ENCODE results near the gene PNRC2.
A peak's percentile ranks its signal among the peaks of the same experiment; 100 is the strongest.

Gene PNRC2, protein sequence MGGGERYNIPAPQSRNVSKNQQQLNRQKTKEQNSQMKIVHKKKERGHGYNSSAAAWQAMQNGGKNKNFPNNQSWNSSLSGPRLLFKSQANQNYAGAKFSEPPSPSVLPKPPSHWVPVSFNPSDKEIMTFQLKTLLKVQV

DNA sequence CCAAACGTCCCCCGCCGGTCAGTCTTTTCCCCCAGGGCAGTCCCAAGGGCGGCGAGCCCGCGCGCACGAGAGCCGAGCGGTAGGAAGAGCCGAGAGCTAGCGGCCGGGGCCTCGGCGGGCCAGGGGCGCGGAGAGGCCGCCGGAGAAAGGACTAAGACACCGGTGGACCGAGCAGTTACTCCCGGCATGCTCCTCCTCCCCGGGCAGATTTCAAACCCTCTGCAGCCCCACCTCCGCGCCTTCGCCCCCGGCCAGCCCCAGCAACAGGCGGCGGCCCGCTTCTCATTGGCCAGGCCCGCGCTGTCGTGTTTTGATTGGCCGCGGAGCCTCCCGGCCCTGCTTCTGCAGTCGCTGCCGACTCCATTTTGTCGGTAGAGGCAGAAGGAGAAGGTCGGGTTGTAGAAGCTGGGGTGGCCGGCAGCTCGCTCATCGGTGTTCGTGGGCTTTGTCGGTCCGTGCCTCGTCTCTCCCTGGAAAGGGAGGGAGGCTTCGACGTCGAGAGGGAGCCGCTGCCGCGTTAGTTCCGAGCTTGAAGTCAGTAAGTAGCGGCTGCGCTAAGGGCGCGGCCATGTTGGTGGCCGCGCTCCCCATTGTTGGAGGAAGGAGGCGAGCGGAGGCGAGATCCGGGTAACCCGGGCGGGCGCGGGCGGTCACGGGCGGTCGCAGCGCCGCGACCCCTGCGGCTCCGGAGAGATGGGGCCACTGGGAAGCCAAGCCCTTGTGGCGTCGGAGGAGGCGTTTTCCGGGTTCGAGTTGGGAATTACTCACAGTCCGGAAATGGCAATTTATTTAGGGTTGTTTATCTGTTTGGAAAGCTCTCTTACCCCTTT, at the start of gene PNRC2:
PNRC2 (plus strand) TSS at position 368 of the 830 bp plus-strand sequence. CDS start 1,630 bp downstream, outside the sequence.
- peak; percentile 95 to 97 for DNase-seq

DNA sequence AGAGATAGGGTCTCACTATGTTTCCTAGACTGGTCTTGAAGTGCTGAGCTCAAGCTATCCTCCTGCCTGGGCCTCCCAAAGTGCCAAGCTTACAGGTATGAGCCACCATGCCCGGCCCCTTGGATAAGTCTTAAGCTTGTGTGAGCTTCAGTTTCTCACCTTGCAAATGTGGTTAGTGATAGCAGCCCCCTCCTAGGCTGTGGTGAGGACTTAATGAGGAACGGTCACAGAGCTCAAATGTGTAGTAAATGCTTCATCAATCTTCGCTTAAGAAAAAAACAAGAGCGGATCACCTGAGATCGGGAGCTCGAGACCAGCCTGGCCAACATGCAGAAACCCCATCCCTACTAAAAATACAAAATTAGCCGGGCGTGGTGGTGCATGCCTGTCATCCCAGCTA, 49.5 kb upstream of the PNRC2 start:
- DNase-seq = no peak

DNA sequence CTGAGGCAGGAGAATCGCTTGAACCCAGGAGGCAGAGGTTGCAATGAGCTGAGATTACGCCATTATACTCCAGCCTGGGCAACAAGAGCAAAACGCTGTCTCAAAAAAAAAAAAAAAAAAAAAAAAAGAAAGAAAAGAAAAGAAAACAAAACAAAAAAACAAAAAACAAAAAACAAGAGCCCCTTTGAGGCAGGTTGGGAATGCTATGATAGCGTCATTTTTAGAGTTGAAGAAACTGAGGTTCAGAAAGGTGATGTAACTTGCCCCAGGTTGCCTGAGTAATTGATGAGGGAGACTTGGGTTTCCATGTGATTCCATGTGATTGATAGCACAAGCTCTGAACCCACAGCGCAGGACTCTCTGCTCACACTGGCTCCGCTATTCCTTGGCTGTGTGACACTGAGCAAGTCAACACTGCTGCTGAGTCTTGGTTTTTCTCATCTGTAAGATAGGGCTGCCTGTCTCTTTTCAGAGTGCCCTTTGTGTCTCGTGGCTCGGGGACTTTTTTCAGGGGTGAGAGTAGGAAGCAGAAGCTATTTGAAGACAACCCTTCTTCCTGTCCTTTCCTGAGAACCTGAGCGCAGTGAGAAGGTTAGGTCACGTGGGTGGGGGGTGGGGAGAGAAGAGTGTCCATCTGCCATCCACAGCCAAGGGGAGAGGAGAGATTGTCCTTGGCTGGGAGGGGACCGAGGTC, 48.9 kb upstream of the PNRC2 start:
- DNase-seq = no peak

DNA sequence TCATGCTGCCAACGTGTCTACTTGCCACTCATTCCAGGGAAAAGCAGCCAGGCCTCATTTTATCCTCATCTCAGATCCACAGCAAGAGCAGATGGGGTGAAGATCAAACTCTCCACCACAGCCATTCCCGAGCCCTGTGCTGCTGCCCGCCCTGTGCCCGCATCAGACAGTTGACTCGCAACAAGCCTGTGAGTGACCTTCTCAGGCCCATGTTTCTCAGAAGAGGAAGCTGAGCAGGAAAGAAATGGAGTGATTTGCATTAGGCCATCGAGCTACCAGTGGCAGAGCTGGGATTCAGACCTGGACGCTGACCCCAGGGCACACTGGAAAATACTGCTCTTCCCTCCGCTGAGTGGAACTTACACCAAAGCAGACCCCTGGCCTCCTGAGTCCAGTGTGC, 47.7 kb upstream of the PNRC2 start:
- no peak for DNase-seq

DNA sequence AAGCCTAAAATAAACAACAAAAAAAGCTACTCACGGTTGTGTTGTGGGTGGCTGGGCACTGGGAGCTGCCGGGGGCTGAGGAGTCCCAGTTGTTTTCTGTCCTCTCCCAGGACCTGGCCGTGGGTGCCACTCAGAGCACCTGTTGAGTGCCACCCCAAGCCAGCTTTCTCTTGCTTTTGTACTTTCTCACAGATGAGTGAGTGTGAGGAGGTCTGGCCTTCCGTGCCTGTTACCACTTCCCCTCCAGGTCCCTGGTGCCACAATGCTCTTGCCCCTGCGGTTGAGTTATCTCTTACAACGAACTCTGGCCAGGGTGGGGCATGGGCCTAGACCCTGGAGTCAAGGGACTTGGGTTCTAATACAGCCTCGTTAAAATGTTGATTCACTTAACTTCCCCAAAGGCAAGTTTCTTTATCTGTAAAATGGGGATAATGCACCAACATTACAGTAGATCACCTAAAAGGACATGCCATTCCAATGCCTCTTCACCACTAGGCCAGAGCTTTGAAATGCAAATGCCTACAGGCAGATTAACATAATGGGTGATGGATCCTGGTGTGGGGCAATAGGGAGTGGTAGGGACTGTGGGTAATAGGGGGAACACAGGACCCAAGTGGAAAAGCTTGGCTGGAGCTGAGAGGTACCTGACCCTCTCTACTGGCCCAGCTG, 46.3 kb upstream of the PNRC2 start, which contains the start of gene CNR2:
CNR2 (minus strand) TSS at position 151 of the 669 bp plus-strand sequence. CDS start 37,745 bp downstream, outside the sequence.
- peak in 1 of 2 experiments; percentile 25 for DNase-seq

DNA sequence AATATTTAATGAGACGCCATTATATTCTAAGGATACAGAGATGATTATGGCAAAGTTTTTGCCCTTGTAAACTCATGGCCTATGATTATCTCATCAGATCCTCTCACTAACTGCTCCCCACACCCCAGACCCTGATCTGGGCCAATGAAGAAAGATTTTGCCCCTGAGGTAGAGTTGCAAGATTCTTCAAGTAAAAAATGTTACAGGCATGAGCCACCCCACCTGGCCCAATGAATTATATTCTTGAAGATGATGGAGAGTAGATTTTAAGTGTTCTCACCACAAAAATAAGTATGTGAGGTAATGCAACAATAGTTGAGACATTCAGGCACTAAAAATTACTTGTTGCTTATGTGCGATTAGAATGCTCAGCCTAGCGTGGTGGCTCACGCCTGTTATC, 44.7 kb upstream of the PNRC2 start:
- DNase-seq = no peak

DNA sequence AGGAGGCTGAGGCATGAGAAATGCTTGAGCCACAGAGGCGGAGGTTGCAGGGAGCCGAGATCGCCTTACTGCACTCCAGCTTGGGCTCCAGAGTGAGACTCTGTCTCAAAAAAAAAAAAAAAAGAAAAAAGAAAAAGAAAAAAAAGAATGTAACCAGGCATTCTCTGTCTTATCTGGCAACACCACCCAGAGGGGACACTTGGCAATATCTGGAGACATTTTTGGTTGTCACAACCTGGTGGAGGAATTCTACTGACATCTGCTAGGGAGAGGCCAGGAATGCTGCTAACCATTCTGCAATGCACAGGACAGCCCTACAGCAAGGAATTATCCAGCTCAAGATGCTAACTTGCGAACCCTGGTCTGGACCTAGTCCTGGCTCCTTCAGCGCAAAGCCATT, 44.2 kb upstream of the PNRC2 start:
- DNase-seq = no peak

DNA sequence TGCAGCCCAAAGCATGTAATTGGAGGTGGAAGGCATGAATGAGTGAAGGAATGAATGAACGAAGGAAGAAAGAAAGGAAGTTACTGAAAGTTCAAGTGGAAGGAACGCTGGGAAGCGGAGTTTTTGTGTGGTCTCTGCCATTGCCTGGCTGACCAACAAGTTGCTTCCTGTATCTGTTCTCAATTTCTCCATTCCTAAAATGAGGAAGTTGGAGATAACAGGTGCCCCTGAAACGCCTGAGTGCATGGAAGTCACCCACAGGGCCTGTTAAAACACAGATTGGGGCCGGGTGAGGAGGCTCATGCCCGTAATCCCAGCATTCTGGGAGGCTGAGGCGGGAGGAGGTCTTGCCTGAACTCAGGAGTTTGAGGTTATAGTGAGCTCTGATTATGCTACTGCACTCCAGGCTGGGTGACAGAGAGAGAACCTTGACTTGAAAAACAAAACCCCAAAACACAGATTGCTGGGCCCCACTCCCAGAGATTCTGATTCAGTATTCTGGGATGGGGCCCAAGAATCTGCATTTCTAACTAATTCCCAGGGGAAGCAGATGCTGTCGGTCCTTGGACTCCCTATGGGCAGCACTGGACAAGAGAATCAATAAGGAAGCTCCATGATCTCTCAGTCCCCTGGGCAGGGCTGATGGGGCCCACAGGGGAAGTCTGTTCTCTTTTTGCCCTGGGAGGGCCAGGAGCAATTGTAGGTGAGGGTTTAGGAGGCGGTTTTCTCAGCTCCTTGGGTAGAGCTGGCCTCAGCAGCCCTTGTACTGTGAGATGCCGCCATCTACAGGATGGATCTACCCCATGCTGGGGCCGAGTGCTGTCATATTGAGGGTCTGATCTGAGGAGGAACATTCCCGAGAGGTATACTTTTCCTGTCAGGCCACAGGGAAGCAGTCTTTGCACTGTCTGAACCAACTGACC, 43.2 kb upstream of the PNRC2 start:
- peak; percentile 62 to 70 for DNase-seq

DNA sequence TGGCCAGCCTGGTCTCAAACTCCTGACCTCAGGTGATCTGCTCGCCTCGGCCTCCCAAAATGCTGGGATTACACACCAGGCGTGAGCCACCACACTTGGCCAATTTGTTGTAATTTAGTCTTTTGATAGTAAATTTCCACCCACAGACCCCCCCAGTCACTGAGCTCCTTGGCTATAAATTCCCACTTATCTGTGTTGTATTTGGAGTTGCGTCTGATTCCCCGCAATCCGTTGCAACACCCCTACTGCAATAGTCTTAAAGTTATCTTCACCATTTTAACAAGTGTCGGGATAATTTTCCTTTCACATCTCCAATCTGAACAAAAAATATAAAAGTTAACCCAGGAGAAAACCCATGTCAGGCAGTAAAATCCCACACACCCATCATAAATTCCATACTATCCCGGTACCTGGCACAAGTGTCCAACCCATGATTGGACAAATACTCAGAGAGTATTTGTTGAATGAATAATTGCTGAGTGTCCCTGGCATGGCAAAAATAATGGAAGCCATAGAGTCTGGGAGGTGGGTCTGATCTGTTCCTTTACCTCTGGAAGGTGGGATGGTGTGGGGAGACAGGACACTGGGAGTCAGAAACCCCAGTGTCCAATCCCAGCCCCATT, 37.2 kb upstream of the PNRC2 start:
- DNase-seq = no peak

DNA sequence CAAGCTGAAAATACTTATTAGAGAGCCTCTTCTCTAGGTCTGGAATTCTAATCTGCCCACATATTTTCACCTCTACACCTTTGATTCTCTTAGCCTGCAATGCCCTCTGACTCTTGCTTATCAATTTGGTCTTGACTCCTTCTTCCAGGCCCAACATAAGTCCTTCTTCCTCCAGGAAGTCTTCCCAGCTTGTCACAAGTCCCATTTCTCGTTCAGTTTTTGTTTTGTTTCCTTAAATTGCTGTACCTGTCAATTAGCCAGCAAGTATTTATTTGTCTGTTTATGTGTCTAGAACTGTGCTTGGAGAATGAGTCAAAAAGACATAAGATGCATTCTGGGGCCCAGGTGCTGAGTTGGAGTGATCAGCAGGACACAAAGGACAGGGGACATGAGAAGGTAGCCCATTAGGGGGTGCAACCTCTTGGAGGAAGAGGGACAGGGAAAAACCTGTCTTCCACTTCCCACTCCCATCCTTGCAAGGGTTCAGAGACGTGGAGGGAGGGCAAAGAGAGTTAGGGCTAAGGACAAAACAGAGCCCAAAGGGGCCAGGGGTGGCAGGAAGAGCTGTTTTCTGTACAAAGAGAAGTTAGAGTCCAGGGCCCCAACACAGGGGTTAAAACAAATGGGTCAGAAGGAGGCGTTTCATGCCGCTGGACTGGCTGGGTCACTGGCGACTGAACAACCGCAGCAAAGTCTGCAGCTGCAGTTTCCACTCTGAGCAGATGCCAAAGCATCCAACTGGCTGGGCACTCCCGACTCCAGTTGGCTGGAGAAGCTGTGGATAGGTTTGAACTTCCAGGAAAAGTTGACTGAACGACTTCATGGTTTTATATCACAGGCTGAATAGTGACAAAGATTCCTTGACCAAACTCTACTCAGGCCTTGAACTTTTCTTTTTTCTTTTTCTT, 35.8 kb upstream of the PNRC2 start:
- DNase-seq = no peak

DNA sequence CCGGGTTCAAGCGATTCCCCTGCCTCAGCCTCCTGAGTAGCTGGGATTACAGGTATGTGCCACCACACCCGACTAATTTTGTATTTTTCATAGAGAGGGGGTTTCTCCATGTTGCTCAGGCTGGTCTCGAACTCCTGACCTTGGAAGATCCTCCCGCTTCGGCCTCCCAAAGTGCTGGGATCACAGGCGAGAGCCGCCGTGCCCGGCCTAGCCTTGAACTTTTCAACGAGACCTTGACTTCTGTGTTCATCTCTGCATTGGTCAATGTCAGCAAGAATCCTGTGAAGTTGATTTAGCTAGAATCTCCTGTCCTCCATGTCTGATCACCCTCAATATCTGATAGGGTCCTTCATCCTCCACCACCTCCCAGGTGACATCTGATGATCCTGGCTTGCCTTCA, 35.0 kb upstream of the PNRC2 start:
- DNase-seq = no peak

DNA sequence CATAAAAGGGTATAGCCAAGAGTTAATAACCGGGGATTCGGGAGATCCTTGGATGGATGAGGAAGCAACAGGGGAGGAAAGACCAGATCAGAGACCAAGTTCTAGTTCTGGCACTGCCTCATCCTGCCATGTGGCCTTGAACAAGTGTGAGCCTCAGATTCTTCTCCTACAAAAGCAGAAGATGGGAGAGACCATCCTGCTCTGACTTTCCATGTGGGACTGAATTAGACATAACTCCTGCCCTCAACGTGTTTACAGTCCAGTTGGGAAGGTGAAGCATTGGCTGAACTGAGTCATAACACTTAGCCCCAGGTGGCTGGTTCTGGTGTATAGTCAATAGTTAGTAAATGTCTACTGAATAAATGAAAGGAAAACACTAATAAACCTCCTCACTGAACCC, 34.3 kb upstream of the PNRC2 start:
- DNase-seq = no peak

DNA sequence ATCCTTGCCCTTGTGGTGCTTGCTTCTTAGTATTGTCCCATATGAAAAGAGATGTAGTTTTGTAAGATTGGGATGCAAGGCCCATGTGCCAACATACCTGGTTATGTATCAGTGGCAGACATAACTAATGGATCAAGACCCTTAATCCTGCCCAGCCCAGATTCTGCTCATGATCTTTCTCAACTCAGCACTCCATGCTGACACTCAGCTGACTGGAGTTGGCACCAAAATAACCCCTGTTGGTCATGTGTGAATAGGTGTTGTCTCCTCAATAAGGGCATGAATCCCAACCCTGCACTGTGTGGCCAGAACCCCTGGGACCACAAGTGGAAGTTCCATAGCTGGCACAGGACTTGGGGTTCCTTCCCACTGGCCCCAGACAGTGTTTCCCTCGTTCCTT, 32.5 kb upstream of the PNRC2 start:
- DNase-seq = no peak

DNA sequence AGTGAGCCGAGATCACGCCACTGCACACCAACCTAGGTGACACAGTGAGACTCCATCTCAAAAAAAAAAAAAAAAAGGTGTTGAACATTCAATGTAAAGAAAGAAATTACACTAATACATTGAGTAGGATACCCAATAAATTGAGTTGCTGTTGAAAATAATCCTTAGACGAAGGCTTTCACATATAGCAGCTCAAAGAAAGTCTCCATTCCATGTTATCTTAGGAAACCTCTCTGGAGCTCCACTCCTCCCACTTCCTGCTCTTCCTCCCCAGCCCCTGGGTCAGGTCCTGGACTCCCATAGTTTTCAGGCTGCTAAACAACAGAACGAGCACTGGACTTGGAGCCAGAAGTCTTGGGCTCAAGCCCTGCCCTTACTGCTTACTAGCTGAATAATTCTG, 30.8 kb upstream of the PNRC2 start:
- DNase-seq = no peak

DNA sequence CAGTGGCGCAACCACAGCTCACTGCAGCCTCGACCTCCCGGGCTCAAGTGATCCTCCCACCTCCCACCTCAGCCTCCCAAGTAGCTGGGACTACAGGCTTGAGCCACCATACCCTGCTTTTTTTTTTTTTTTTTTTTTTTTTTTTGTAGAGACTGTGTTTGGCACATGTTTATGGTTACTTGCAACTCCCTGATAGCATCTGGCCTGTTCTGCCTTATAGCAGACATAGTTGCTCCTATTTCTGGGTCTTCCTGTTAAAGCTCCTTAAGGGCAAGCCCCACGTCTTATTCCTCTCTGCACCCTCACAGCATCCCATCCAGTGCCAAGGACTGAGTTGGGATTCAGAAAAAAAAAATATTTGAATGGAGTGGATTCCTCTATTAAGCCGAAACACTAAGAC, 29.4 kb upstream of the PNRC2 start:
- no peak for DNase-seq

DNA sequence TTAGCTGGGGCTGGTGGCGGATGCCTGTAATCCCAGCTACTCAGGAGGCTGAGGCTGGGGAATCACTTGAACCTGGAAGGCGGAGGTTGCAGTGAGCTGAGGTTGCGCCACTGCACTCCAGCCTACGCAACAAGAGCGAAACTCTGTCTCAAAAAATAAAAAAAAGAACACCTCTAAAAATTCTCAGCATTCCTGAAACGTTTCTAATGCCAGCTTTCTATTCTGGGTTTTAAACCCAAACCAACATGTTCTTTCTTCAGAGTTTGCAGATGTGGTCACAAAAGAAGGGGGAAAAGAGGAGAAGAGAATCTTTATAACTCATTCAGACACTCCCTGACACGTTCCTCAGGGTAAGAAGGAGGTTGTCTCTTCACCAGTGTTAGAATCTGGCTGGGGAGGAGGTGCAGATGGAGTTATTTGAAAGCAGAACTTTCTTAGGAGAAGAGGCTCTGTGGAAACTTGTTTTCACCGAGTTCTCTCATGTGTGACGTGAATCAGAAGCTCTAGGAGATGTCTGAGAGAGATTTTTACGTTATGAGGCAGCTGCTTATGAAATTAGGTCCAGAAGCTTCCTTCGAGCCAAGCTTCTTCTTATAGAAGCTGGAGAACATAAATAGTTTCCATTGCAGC, 28.7 kb upstream of the PNRC2 start:
- DNase-seq = no peak

DNA sequence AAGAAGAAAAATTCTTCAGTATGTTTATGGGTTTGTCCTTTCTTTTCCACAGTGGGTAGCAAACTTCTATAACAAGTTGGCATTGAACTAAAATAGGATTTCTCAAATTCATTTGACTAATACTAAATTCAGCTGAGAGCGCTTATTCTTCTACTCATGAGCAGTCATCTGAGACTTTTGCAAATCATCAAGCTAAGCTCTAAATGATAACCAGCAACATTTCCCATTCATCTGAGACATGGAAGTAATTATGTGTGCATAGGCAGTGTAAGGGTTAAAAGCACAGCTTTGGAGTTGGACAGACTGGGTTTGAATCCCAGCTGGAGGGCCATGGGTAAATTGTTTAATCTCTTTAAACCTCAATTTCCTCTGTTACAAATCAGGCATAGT, 28.1 kb upstream of the PNRC2 start:
- DNase-seq = no peak

DNA sequence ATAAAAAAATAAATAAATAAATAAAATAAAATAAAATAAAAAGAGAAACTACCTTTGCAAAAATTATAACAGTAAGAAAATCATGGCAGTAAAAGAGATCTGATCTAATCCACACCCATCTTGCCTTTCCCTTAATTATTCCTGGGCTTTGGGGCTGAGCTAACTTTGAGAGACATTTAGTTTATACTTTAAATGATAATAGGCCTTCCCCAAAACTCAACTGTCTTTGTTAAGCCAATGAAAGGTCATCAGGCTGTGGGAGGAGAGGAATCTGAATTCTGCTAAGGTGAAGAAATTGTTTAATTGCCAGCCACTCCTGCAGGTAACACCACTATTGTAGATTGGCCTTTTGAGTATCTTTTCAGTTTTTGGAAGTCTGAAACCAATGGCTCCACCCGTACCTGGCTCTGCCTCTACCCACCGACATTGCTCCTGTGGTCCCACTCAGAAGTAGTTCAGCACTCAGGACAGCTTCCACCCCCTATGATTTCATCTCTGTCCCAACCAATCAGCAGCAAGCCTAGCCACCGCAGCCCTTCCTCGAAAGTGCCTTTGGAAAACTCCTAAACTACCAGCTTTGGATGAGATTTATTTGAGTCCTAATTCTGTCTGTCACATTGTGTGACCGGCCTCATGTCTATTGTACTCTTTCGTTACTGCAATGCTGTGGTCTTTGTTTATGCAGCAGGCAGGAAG, 23.0 kb upstream of the PNRC2 start:
- no peak for DNase-seq

DNA sequence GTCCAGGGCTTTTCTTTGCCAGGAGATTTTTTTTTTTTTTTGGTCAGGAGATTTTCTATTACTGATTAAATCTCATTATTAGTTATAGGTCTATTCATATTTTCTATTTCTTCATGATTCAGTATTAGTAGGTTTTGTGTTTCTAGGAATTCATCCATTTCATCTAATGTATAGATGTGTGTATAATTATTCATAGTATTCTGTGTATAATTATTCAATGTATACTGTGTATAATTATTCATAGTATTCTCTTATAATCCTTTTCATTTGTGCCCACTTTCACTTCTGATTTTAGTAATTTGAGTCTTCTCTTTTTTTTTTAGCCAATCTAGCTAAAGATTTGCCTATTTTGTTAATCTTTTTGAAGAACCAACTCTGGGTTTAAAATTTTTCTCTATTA, 12.3 kb upstream of the PNRC2 start:
- no peak for DNase-seq

DNA sequence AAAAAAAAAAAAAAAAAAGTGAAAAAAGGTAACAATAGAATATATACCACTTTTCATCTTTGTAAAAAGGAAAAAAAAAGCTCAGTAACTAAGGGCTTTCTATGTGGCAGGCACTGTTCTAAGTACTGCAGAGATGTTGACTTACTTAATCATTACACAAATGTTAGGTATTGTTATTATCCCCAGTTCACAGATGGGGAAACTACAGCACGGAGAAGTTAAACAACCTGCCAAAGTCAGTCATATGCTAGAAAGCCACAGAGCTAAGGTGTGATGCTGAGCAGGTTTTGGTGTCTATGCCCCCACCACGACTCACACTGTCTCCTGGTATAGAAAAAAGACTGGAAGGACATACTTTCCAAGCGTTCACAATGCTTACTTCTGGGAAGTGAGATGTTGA, 6.6 kb upstream of the PNRC2 start:
- no peak for DNase-seq

Data from activated T-cell treated with anti-CD3 and anti-CD28 coated beads, Interleukin-2, amount 50 U/mL, for 48 hours (primary cell).